ENCODE measurements around the gene SHROOM3.

The SHROOM3 gene

DNA sequence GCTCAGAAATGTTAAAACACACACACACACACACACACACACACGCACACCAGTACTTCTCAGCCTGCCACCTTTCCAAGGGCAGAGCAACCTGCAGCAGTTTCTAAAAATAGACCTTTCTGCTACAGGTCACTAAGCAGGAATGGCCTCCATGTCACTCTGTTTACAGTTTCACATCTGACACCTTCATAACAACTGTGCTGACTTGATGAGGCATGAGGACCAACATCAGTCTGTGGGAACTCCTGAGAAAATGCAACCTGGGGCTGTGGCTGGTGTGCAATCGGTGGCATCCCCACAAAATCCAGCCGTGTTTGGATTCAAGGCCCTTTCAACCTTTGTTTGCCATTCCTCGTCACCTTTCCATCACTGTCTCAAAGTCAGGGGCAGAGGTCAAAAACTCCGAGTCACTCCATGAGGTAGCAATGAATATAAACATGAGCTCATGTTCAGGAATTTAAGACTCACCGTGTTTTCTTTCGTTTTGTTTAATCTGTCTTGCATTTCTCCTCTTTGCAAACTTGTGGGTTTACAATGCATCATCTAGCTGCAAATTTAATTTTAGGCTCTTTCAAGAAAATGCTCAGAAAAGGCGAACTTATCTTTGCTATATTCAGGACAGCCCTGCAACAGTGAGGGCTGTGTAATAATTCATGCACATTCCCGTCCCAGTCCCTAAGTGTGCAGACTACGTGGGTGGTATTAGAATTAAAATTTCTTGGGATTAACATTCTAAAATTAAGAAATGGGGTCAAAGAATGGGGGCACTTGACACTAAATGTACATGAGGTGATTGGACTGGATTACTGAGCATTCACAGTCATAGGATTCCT is 135.3 kb downstream of the SHROOM3 start:
- DNase-seq: no peak

DNA sequence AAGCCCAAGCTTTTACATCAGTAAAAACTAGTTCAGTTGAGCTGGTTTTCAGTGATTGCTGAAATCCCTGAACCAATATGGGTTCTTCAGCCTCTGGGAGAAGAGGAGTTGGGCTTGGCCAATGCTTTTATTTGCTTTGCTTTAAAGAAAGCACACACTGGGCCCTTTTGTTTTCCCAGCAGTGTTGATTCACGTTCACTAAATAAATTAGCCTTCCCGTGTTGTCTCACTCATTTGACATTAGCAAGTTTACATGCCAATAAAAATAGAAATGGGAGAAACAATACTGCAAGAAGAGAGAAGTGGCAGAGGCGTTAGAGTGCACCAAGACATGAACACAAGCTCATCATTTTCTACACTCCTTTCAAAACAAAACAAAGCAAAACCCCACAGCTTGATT is 136.2 kb downstream of the SHROOM3 start:
- no peak for DNase-seq

DNA sequence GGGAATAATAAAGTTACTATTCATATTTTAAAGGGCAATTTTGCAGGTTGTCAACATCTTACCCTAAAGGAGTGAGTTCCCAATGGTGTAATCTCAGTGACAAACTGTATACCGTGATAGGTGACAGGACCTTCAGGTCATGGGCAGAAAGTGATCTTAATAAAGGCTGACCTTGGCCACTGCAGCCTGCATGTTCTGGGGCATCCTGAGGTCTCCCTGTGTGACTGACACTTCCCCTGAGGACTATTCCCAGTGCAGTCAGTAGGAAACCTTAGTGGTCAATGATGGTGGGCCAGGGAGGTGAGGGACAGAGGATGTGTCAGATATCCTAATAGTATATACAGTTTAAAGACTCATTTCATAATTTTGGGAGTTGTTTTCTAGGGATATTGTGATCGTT is 137.2 kb downstream of the SHROOM3 start:
- DNase-seq: no peak

DNA sequence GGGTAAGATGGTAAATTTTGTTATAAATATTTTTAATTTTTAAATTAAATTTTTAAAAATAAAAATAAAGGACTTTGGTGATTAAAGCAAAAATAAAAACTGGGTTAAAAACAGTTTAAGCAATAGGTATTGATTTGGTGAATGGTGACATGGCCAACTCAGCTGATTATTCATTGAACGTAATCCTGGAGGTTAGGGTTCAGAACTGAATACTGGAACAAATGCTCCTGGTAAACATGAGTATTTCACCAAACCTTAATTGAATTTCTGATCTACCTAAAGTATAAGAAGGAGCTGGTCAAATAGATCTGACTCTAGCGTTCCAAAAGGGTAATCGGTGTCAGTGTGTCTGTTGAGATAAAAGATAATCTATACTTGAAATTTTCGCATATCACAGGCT is 141.8 kb downstream of the SHROOM3 start:
- no peak for DNase-seq

DNA sequence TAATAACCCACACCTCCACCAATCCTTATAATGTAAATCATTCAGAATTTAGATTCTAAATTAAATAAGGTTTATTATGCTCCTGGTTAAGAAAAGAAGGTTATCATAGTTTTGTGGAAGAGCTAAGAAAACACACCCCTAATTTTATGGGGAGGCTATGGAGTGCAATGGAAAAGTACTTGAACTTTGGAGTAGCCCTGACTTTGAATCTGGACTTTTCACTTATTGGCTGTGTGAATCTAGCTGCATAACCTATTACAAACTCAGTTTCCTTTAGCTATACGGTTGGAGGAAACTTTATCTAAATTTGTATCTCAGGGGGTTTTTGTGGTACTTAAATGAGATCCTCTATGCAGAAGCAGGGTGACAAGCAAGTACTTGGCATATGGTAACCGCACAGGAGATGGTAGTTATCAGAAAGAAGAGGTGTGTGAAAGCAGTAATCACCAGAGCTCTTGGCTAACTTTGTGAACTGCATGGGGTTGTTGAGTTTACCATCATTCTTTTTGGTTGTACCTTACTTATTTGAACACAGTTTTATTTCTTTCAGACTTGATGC is 143.1 kb downstream of the SHROOM3 start:
- DNase-seq: no peak

DNA sequence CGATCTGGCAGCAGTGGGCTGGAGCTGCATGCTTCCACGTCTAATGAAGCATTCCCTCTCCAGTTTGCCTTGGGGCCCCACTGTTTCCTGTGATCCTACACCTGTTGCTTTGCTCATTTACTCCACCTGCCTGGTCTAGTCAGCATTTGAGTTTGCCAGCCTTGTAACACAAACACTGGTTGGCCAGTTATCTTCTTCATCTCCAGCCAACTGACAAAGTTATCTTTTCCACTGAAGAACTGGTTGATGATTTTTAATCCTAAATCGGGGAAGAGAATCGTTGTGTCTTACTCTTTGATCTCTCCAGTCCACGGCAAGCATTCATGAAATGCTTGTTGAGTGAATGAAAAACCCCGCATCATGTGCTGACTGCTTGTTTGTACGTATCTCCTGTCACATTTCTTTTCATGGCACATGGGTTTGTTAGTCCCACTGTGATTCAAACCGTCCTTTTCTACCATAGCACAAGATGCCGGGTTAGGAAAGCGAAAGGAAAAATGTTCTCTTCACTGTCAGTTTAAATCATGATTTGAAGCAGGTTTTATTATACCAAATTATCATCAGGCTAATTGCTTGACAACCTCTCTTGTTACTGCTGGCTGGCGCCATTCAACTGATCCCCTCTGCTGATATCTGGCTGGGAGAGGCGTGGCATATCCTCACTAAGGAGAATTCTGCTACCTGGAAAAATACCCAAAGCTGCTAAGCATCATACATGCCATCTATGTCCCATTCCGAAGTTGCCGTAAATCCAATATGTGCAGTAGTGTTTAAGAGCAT is 144.8 kb downstream of the SHROOM3 start:
- peak; percentile 20 for DNase-seq

DNA sequence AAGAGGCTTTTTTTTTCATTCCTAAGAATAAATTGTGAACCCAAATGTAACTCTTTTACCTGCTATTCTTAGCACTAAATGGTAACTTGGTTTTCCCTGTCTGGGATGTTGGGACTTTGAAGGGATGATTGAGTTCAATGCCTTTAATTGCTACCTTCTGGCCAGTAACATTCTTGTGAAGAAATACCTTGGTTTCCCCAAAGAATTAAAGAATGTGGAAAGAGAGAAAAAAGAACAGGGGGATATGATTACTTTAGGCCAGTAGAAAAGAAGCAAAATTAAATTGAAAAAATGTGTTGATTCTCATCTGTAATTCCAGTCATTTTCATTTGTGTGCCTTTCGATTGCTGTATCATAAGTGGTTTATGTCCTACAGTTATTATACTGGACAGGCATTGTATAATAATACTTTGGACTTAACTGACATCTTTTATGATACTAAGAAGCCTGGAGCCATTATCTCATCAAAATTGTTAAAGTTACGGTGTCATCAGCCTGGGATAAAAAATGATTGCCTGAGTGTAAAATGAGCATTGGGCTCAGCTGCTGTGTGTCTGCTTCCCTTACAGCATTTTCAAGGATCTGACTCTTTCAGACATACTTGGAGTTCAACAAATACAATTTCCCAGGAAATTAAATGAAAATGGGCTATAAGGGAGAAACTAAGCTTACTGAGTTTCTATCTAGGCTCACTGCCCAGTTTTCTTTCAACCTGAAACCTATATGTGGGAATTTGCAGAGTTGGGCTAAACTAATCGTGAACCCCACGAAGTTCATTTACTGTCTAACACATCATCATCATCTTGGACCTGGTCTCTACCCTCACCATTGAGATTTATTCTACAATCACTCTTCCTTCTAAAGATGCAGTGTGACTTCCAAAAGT is 146.3 kb downstream of the SHROOM3 start:
- DNase-seq: no peak

DNA sequence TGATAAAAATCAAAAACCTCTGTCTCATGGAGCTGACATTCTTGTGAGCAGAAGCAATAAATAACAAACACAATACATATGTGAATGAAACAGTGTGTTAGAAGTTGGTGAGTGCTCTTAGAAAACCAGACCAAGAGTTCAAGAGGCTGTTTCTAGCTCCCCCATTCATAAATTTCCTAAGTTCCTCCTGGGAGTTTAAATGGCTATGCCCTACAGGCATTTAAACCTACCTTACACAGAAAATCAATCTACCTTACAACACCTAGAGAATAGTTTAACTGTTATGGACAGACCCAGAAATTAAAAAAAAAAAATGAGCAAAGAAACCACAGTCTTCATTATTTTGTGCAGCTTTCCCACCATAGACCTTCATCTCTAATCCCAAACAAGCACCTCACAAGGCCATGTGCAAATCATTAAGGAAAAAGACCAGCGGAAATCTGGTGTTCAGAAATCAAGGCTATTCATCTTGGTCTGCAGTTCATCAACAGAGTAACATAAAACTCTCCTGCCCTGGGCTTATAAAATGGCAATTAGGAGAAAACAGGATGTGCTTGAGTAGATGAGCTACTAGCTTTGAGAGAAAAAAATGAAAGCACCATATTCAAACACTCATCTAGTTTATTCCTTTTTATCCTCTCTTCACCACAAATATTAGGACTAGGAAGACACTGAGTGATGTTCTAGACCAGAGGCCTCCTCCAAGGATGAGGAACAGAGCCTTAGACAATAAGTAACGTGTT is 147.2 kb downstream of the SHROOM3 start:
- peak; percentile 54 for DNase-seq

DNA sequence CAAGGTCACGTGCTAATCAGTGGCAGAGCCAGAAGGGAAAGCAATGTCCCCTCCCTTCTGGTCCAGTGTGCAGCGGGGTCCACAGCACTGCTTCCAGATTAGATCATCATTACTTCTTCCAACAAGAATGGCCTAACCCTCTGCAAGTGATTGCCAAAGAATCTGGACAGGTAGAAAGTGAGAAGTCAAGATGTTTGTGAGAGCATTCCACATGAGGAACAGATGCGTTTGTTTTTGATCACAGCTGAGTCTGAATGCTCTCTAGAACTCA is 147.7 kb downstream of the SHROOM3 start:
- DNase-seq: no peak

DNA sequence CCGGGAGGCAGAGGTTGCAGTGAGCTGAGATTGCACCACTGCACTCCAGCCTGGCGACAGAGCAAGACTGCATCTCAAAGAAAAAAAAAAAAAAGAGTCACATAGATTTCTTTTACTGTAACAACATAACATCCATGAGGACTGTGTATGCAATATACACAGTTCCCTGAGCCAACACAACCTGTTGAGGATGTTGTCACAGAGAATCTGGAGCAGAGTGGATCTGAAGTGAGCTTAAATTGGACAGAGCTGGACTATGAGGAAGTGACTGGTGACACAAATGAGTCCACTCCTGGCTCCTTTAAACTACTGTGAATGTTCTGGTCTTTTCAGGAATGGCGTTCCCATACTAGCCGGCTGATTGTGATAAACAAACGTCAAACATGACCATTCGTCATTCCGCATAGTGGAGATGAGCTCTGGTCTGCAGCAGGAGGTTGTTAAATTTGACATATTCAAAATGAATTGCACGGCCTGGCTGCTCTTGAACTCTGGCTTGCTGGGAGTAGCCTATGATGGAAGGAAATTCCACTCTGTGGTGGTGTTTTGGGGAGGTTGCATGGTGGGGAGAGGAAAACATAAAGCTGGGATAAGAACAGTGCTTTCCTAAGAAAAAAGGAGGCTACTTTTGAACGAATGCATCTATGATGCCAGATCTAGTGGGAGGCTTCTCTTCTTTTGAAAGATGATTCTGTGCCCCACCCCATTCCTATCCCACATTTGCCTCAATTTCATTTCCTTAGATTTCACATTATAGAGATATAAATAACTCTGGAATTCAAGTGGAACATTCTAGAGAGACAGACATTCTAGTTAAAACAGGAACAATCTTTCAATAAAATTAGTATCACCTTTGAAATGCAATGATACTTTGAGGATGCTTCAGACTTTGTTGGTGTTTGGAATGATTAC is 149.5 kb downstream of the SHROOM3 start:
- no peak for DNase-seq

DNA sequence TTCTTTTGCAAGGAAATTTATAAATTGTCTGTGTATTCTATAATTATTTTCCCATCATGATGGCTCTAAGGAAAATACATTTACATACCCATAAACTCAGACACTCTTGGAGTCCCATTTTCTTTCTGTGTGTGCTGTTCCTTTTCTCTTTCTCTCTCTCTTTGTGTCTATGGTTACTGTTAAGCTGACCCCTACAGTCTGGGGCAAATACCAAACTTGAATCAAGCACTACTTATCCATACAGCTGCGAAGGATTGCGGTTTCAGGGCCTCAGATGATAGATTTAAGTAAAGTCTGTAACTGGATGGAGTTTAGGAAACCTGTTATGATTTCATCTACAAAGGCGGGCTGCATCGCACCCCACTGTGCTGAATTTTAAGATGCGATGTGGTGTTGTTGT is 150.2 kb downstream of the SHROOM3 start:
- no peak for DNase-seq

DNA sequence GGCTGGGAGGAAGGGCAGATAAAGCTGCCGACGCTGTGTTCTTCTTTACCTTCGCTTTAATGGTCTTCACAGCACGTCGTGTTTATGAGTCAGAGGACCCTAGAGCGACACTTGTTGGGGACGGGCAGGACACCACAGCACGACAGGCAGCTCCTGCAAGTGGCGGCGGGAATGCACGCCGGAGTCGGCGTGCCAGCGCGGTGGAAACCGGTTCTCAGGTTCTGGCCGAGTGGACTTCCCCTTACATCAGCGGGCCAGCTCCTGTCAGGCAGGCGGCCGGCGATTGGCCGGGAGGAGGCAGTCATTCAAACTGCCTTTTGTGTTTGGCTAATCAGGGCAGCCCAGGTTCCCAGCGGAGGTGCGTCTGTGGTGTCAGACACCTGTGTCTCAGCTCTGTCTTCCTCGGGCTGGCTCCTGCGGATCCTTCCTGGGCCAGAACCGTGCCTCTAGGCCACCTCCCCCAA is 150.9 kb downstream of the SHROOM3 start:
- peak; percentile 65 for DNase-seq

DNA sequence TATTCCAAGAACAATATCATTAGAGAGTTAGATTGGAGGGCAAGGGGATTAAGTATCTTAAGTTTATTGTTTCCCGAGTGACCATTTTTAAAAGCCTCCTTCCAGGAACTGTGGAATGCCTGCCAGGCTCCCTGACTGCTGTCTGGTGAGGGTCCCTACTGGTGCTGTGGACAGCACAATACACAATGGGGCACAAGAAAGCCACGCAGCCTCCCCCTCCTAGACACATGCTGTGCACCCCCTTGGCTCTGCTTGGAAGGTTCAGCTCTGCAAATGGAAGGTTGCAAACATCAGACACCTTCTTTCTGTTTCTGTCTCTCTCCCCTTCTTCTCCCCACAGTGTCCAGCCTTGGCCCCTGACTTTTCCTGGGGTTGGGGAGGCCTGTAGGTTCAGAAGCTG is 153.2 kb downstream of the SHROOM3 start:
- no peak for DNase-seq

DNA sequence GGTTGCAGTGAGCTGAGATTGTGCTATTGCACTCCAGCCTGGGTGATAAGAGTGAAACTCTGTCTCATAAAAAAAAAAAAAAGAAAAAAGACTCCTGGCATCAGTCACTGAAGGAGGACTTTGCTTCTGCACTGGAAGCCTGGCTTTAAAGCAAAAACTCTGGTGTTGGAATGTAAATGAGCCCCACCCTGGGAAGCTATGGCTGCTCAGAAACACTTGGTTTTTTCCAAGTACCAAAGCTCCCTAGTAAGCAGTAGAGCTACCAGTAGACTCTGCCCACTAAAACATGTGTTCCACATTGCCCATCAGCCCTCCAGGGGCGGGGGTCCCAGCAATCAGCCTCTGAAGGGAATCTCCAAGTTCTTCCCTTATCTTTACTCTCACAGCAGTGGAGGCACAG is 154.4 kb downstream of the SHROOM3 start:
- DNase-seq: no peak

DNA sequence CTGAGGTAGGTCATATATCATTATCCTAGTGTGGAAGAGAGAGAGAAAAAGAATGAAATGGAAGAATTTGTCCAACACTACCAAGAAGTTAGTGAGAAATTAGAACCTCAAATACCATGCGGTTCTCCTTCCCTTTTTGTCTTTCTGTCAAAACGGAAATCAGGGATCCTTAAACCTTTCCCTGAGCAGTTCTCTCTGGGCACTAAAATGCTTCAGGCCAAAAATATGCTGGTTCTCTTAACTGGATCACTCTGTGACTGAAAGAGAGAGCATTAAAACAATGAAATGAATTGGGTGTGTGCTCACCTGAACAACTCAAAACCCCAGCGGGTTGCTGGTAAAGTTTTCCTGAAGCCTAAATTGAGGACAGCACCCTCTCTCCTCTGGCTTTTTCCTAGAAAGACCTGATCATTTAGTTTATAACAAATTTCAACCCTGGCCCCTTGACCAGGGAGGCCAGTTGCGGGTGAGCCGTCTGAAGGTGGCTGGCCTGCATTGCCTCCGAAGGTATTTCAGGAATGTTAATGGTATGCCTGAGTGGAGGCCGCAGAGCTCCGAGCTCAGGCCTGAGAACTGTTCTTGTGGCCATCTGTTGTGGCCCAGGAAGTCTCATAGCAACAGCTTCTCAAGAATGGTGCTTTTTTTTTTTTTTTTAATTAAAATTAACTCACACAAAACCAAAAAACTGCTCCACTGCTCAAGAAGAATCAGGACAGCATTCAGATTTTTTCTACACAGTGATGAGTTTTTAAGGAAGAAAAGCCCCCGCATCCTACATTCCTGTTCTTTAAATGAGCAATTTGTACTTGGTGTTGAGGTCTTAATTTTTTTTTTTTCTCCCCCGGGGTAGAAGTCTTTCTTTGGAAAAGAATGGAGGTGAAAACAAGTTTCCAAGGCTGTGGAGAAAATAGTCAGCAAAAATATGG is 155.1 kb downstream of the SHROOM3 start:
- DNase-seq: no peak

DNA sequence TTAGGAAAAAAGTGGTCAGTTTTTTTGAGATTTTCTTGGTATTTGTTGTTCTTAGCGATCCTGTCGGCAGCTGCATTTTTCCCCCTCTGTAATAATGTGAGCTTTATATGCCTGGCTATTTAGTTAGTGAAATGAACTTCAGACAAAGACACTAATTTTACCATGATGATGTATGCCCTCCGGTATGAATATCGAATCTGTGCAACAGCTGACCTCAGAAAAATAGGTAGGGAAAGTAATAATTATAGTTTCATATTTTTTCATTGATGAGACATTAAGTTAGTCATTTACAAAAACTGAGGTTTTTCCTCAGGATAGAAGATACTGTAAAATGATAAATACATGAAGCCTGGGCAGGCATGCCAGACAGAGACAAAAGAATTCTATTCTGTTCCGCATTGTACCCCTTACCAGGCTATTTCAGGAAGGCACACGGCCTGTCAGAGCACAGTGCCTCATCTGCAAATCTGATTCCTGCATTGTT is 155.8 kb downstream of the SHROOM3 start:
- no peak for DNase-seq

DNA sequence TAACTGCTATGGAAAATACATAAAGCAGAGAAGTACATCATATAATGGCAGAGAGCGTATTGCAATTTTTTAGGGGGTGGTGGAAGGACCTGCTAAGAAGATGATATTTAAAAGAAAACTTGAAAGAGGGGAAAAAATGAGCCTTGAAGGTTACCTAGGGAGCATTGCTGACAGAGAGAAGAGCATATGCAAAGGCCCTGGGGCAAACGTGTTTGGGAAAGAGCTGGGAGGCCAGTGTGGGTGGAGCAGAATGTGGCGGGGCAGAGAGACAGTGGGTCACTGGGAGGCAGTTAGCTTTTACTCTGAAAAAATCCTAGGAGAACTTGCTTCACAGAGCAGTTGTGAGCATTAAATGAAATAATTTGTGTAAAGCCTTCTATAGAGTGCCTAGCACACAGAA is 157.0 kb downstream of the SHROOM3 start:
- DNase-seq: no peak

DNA sequence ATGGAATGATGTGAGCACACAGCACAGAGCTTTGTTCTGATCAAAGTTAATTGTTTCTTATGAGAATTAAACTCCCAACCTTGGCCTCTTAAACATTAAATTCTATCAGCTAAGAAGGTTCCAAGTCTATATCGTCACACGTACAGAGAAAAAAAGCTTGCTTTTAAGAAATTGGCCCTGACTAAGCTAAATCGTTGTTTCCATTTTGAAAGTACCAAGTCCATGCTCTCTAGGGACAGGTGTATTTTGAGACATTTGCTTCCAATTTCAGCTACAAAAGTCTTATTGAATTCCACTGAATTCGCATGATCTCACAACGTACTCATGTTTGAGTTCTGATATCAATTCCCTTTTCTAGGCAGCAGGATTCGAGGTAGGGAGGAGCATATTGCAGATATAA is 157.4 kb downstream of the SHROOM3 start:
- DNase-seq: no peak

DNA sequence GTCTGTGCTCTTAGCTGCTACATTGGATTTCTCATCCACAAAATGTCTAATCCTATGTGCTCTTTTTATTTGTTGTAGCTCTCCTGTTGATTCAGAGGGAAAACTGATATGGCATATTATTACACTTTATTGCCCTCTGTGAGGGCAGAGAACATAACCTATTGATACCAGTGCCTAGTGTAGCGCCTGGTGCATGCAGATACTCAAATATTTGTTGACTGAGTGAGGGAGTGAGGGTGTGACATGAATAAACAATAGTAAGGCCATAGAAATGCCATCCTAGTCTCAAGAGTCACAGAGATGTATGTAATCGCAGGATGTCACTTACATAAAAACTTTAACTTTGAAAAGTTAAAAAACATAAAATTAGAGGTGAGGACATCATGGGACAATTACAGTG is 159.1 kb downstream of the SHROOM3 start:
- DNase-seq: no peak

DNA sequence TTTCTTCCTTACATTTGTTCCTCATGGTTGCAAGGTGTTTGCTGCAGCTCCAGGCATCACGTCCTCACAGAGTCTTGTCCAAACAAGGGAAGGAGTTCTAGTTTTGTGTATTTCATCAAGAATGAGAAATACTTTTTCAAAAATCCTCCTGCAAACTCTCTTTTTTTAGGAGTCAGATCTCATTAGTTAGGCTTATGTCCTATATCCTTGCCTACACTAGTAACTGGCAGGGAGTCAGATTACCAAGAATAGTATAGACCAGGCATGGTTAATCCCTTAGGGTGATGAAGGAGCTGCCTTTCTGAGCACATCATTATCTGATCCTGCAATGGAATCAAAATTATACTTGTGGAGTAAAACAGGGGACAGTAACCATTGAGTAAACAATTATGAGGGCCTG is 160.4 kb downstream of the SHROOM3 start:
- no peak for DNase-seq

All from DMS79 treated with DMSO at 0.1 percent for 48 hours (cell line).